Natural killer cell treated with Interleukin-12 subunit alpha and Interleukin-12 subunit beta and Interleukin-15 and Interleukin-18, amount 100 ng/mL, for 72 hours (primary cell): Measurements from ENCODE around the gene CLRN2. TPM values are rescaled to one million over a fixed set of nuclear protein-coding genes. Genes with fewer than 3 reads are reported as not detected.
"Not testable (repeated sequence)": the region's sequence is repeated elsewhere in the genome, so short reads cannot be mapped to it uniquely, and the experiment has no call there.

Experiments
- ATAC-seq, 2 donors: fragments of 150-1000 bp; cut with Tn5 transposase in 1 of 2; sonication (Bioruptor Pico), chemical (Tn5 transposase) in 1 of 2; 2 replicates each; pipeline ENCODE4 v1.10.0; 2021
- DNase-seq: peaks from one replicate; pipeline ENCODE4 v3.0.0; 2022; ENCODE audit warnings: low spot score
- H3K27ac Mint-ChIP-seq, 2 donors: 1 replicate in 1 of 2; 2 replicates in 1 of 2; pipeline ENCODE4 v1.8.0; 2022; ENCODE audit warnings: mixed read lengths in 2 of 2, mild to moderate bottlenecking in 1 of 2, moderate library complexity in 1 of 2
- H3K27me3 Mint-ChIP-seq, 2 donors: 1 replicate in 1 of 2; 2 replicates in 1 of 2; pipeline ENCODE4 v1.8.0; 2022; ENCODE audit warnings: mixed read lengths in 2 of 2
- H3K36me3 Mint-ChIP-seq: one replicate; pipeline ENCODE4 v1.8.0; 2022; ENCODE audit warnings: mixed read lengths
- H3K4me1 Mint-ChIP-seq, 2 donors: 1 replicate in 1 of 2; 2 replicates in 1 of 2; pipeline ENCODE4 v1.8.0; 2022; ENCODE audit warnings: low read depth in 2 of 2, mixed read lengths in 2 of 2, mild to moderate bottlenecking in 1 of 2
- H3K4me3 Mint-ChIP-seq: one replicate; pipeline ENCODE4 v1.8.0; 2022; ENCODE audit warnings: mixed read lengths
- H3K9me3 Mint-ChIP-seq: 2 replicates; pipeline ENCODE4 v1.8.0; 2022; ENCODE audit warnings: mixed read lengths
- total RNA-seq, 2 donors: library from RNA; stranded (reverse); gene quantifications; one replicate each; pipeline ENCODE4 v1.2.3, GENCODE V29; 2022

CLRN2 gene
- total RNA-seq, 2 donors from 2014 or later: not detected

- H3K9me3 Mint-ChIP-seq: no peaks in the 10 kb centered on the region
- H3K27me3 Mint-ChIP-seq: peaks cover 4 to 5% of the 10 kb centered on the region in 2 donors
- ATAC-seq (no peak), DNase-seq (no peak)
- H3K4me1 Mint-ChIP-seq: no peaks in the 10 kb centered on the region
- no peak overlapping the region for H3K4me3 Mint-ChIP-seq
- H3K27ac Mint-ChIP-seq: no peak overlapping the region
- no peaks in the 10 kb centered on the region for H3K36me3 Mint-ChIP-seq
Measured at GRCh38 chr4:17561195-17561909, 46.4 kb downstream of the CLRN2 start.

GRCh38 chr4:17562157-17562556, 47.2 kb downstream of the CLRN2 start:
- DNase-seq (no peak), ATAC-seq (no peak)
- no peak overlapping the region for H3K4me3 Mint-ChIP-seq
- no peak overlapping the region for H3K27ac Mint-ChIP-seq
- H3K9me3 Mint-ChIP-seq: no peaks in the 10 kb centered on the region
- peaks cover 0 to 2% of the 10 kb centered on the region in 2 donors for H3K27me3 Mint-ChIP-seq
- H3K36me3 Mint-ChIP-seq: no peaks in the 10 kb centered on the region
- H3K4me1 Mint-ChIP-seq: no peaks in the 10 kb centered on the region

DNA sequence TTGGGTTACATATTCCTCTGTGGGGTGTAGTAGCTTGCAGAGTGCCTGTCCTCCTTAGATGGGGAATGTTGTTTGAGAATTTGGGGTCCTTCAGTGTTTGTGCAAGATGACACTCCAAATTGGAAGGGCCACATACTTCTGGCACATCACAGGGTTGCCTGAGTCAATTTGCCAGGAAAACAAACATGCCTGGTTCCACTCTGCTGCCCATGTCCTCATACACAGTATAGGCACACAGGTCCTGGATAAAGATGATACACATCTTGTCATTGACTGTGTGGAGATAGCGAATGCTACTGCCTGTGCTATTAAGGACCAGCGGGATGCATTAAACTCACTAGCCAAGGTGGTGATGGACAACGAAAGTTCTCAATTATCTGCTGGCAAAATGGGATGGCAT, 50.9 kb downstream of the CLRN2 start:
- Mint-ChIP-seq H3K27me3 (peaks cover 0 to 6% of the 10 kb centered on the region in 2 donors), H3K36me3 (no peaks in the 10 kb centered on the region), H3K4me3 (no peak overlapping the region), H3K4me1 (no peaks in the 10 kb centered on the region), H3K9me3 (no peaks in the 10 kb centered on the region), H3K27ac (no peak overlapping the region)
- DNase-seq: no peak
- peak in 1 of 2 donors; percentile 7 for ATAC-seq

DNA sequence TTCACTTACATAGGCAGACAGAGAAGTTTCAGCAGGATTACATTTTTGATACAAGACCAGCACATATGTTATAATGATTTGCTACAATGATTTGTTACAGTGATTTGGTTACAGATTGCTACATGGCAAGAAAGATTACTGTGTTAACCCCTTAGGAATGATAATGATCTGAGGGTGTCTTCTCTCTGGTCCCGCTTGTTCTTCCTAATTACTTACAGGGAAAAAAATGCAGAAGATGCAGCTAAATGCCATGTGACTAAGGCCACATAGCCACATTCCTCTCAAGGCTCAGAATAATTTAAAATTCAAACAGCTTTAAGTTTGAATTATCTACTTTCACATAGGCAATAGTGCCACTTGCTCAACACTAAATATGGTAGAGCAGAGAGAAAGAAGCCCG, 52.3 kb downstream of the CLRN2 start:
- Mint-ChIP-seq H3K27ac (no peak overlapping the region), H3K4me3 (no peak overlapping the region), H3K36me3 (no peaks in the 10 kb centered on the region), H3K4me1 (no peaks in the 10 kb centered on the region), H3K27me3 (peaks cover 0 to 6% of the 10 kb centered on the region in 2 donors), H3K9me3 (no peaks in the 10 kb centered on the region)
- ATAC-seq: no peak
- DNase-seq: no peak

GRCh38 chr4:17574206-17574605, 59.2 kb downstream of the CLRN2 start:
- Mint-ChIP-seq H3K4me1 (peaks cover 11 to 15% of the 10 kb centered on the region in 2 donors), H3K9me3 (no peaks in the 10 kb centered on the region), H3K4me3 (no peak overlapping the region), H3K27me3 (peaks cover 0 to 4% of the 10 kb centered on the region in 2 donors), H3K36me3 (no peaks in the 10 kb centered on the region), H3K27ac (no peak overlapping the region)
- no peak for ATAC-seq
- DNase-seq: no peak

- H3K4me1 Mint-ChIP-seq: peaks cover 15 to 17% of the 10 kb centered on the region in 2 donors
- ATAC-seq, H3K27ac Mint-ChIP-seq, H3K9me3 Mint-ChIP-seq, H3K4me3 Mint-ChIP-seq, H3K27me3 Mint-ChIP-seq, H3K36me3 Mint-ChIP-seq, DNase-seq: not testable (repeated sequence)
Measured at GRCh38 chr4:17575177-17575576, 60.2 kb downstream of the CLRN2 start.

Other genes starting within 250 kb of the CLRN2 start
- 10 to 100 TPM; 21.8 to 28.2 TPM for gene QDPR, start 3.1 kb upstream of the CLRN2 start, total RNA-seq
- 100 to 1,000 TPM in 1 of 2 donors, 10 to 100 TPM in 1; 99.9 to 137 TPM for gene LAP3, start 62.0 kb downstream of the CLRN2 start, total RNA-seq
- 10 to 100 TPM; 35.2 to 41.2 TPM for gene MED28, start 99.5 kb downstream of the CLRN2 start, total RNA-seq